Peyer's patch (tissue), 4 donors: ENCODE measurements around the gene GRIK3. TPM values are rescaled to one million over a fixed set of nuclear protein-coding genes. Genes with fewer than 3 reads are reported as not detected.

Source experiments
- DNase-seq, 3 donors: peaks; one replicate each; pipeline ENCODE4 v3.0.0-alpha.2; 2017 to 2019
- H3K27ac ChIP-seq, 4 donors: fragments of 200-600 bp; sonication (generic); one replicate each; pipeline ENCODE4 v1.5.1; 2016 to 2019
- H3K27me3 ChIP-seq, 2 donors: fragments of 200-600 bp; sonication (generic); one replicate each; pipeline ENCODE4 v1.5.1; 2019
- H3K36me3 ChIP-seq, 3 donors: fragments of 200-600 bp; sonication (generic); one replicate each; pipeline ENCODE4 v1.5.1; 2016 to 2019
- H3K4me1 ChIP-seq, 4 donors: fragments of 200-600 bp; sonication (generic); one replicate each; pipeline ENCODE4 v1.5.1; 2016 to 2019
- H3K4me3 ChIP-seq, 4 donors: fragments of 200-600 bp; sonication (generic); 1 replicate in 3 of 4; 2 replicates in 1 of 4; pipeline ENCODE4 v1.5.1; 2016 to 2019; ENCODE audit warnings: mild to moderate bottlenecking in 1 of 4
- H3K9me3 ChIP-seq, 4 donors: fragments of 200-600 bp; sonication (generic); one replicate each; pipeline ENCODE4 v1.5.1; 2016 to 2019; ENCODE audit warnings: mild to moderate bottlenecking in 1 of 4
- CTCF ChIP-seq, 6 experiments: fragments of 450-650 bp in 4 of 6; fragments of 200-600 bp in 2 of 6; sonication (generic) in 1 of 6; IDR thresholded peaks; one replicate each; pipeline ENCODE4 v1.5.1; 2017 to 2019; ENCODE audit warnings: antibody characterized with exemption in 6 of 6, mild to moderate bottlenecking in 3 of 6, moderate library complexity in 1 of 6
- POLR2A ChIP-seq, 2 donors: fragments of 450-650 bp; IDR thresholded peaks; one replicate each; pipeline ENCODE4 v1.5.1; 2017; ENCODE audit warnings: antibody characterized with exemption in 2 of 2, mild to moderate bottlenecking in 2 of 2, moderate library complexity in 2 of 2
- total RNA-seq, 4 donors: library from RNA; depleted of rRNA; stranded (reverse); fragments of >200 nt; gene quantifications; one replicate each; pipeline ENCODE4 v1.1.0, GENCODE V29; 2016

GRIK3 gene
- total RNA-seq, 4 donors from 2014 or later: 0.18 to 0.83 (median 0.62) TPM

- H3K27ac ChIP-seq: no peak overlapping the region
- no peak for DNase-seq
- no peaks in the 10 kb centered on the region for H3K36me3 ChIP-seq
- H3K27me3 ChIP-seq: no peaks in the 10 kb centered on the region
- no peaks in the 10 kb centered on the region for H3K9me3 ChIP-seq
- no peak overlapping the region for H3K4me3 ChIP-seq
- TF ChIP-seq CTCF (IDR thresholded peaks at IDR 0.05): no peak
- TF ChIP-seq POLR2A (IDR thresholded peaks at IDR 0.05): no peak
- H3K4me1 ChIP-seq: no peaks in the 10 kb centered on the region
Measured at GRCh38 chr1:36863061-36863460, 171.3 kb downstream of the GRIK3 start.

- no peak overlapping the region for H3K4me3 ChIP-seq
- no peak for TF ChIP-seq POLR2A (IDR thresholded peaks at IDR 0.05)
- DNase-seq: no peak
- no peaks in the 10 kb centered on the region for H3K4me1 ChIP-seq
- no peaks in the 10 kb centered on the region for H3K27me3 ChIP-seq
- H3K36me3 ChIP-seq: no peaks in the 10 kb centered on the region
- H3K9me3 ChIP-seq: no peaks in the 10 kb centered on the region
- no peak overlapping the region for H3K27ac ChIP-seq
Measured at GRCh38 chr1:36861375-36861774, 172.9 kb downstream of the GRIK3 start.

GRCh38 chr1:36859926-36860325 lies 174.4 kb downstream of the GRIK3 start:
- Histone ChIP-seq H3K9me3 (no peaks in the 10 kb centered on the region), H3K4me1 (no peaks in the 10 kb centered on the region), H3K4me3 (no peak overlapping the region), H3K27ac (no peak overlapping the region), H3K27me3 (no peaks in the 10 kb centered on the region), H3K36me3 (no peaks in the 10 kb centered on the region)
- TF ChIP-seq POLR2A (IDR thresholded peaks at IDR 0.05) (no peak), CTCF (IDR thresholded peaks at IDR 0.05) (no peak)
- no peak for DNase-seq

- no peak for DNase-seq
- Histone ChIP-seq H3K4me1 (no peaks in the 10 kb centered on the region), H3K4me3 (no peak overlapping the region), H3K9me3 (no peaks in the 10 kb centered on the region), H3K36me3 (no peaks in the 10 kb centered on the region), H3K27ac (no peak overlapping the region), H3K27me3 (no peaks in the 10 kb centered on the region)
- TF ChIP-seq CTCF (IDR thresholded peaks at IDR 0.05): no peak
- no peak for TF ChIP-seq POLR2A (IDR thresholded peaks at IDR 0.05)
Measured at GRCh38 chr1:36858981-36859380, 175.3 kb downstream of the GRIK3 start.

GRCh38 chr1:36858553-36858952 lies 175.8 kb downstream of the GRIK3 start:
- Histone ChIP-seq H3K9me3 (no peaks in the 10 kb centered on the region), H3K27ac (no peak overlapping the region), H3K4me3 (no peak overlapping the region), H3K27me3 (no peaks in the 10 kb centered on the region), H3K4me1 (no peaks in the 10 kb centered on the region), H3K36me3 (no peaks in the 10 kb centered on the region)
- no peak for DNase-seq
- TF ChIP-seq CTCF (IDR thresholded peaks at IDR 0.05): no peak
- TF ChIP-seq POLR2A (IDR thresholded peaks at IDR 0.05): no peak

- H3K27me3 ChIP-seq: no peaks in the 10 kb centered on the region
- DNase-seq: no peak
Measured at GRCh38 chr1:36857754-36858153, 176.6 kb downstream of the GRIK3 start.

More at GRCh38 chr1:36857754-36858153, 176.6 kb downstream of the GRIK3 start:
- no peaks in the 10 kb centered on the region for H3K4me1 ChIP-seq
- H3K4me3 ChIP-seq: no peak overlapping the region
- H3K27ac ChIP-seq: no peak overlapping the region
- no peak for TF ChIP-seq POLR2A (IDR thresholded peaks at IDR 0.05)
- TF ChIP-seq CTCF (IDR thresholded peaks at IDR 0.05): no peak
- no peaks in the 10 kb centered on the region for H3K9me3 ChIP-seq
- H3K36me3 ChIP-seq: no peaks in the 10 kb centered on the region
